Tibial nerve (tissue), 4 donors: ENCODE measurements around the gene TBCC.

Experiments
- CTCF ChIP-seq, 5 experiments: fragments of 200-600 bp in 3 of 5; fragments of 450-650 bp in 2 of 5; sonication (generic) in 3 of 5; IDR thresholded peaks; one replicate each; pipeline ENCODE4 v1.5.1; 2016 to 2019; ENCODE audit warnings: antibody characterized with exemption in 5 of 5, mild to moderate bottlenecking in 3 of 5, moderate library complexity in 2 of 5
- EP300 ChIP-seq, 2 donors: sonication (generic); formaldehyde crosslinking; IDR thresholded peaks; one replicate each; pipeline ENCODE4 v1.6.1; 2017; ENCODE audit warnings: antibody characterized with exemption in 2 of 2, mild to moderate bottlenecking in 1 of 2
- POLR2A ChIP-seq, 2 donors: fragments of 450-650 bp; IDR thresholded peaks; one replicate each; pipeline ENCODE4 v1.6.1; 2017; ENCODE audit warnings: antibody characterized with exemption in 2 of 2, mild to moderate bottlenecking in 2 of 2, moderate library complexity in 2 of 2

GRCh38 chr6:42697268-42697655, 48.6 kb downstream of the TBCC start:
- TF ChIP-seq CTCF (IDR thresholded peaks at IDR 0.05) (no peak), POLR2A (IDR thresholded peaks at IDR 0.05) (no peak), EP300 (IDR thresholded peaks at IDR 0.05) (no peak)
